Loucy (cell line): ENCODE measurements around the gene OR2J2.
"Not testable (repeated sequence)": the region's sequence is repeated elsewhere in the genome, so short reads cannot be mapped to it uniquely, and the experiment has no call there.

Experiments
- H2AFZ ChIP-seq: fragments of 200-600 bp; sonication (generic); 2 replicates; pipeline ENCODE4 v1.6.0; 2016; ENCODE audit warnings: antibody characterized with exemption, mild to moderate bottlenecking, low read length, moderate library complexity
- H3F3A ChIP-seq: fragments of 200-600 bp; 2 replicates; pipeline ENCODE4 v1.6.0; 2016; ENCODE audit warnings: antibody characterized with exemption, low read depth, mild to moderate bottlenecking
- H3K27me3 ChIP-seq: fragments of 200-600 bp; sonication (generic); 2 replicates; pipeline ENCODE4 v1.6.1; 2014; ENCODE audit warnings: low read length, mild to moderate bottlenecking; ENCODE audit not compliant: insufficient read depth, poor library complexity, severe bottlenecking
- H3K36me3 ChIP-seq: fragments of 200-600 bp; sonication (generic); 2 replicates; pipeline ENCODE4 v1.6.1; 2016; ENCODE audit warnings: low read length; ENCODE audit not compliant: insufficient read depth
- H3K4me1 ChIP-seq: fragments of 200-600 bp; sonication (generic); 2 replicates; pipeline ENCODE4 v1.5.1; 2014; ENCODE audit warnings: low read length, mild to moderate bottlenecking; ENCODE audit not compliant: insufficient read depth, poor library complexity, severe bottlenecking
- H3K4me2 ChIP-seq: fragments of 200-600 bp; sonication (generic); 2 replicates; pipeline ENCODE4 v1.6.0; 2014; ENCODE audit warnings: antibody characterized with exemption, low read length, low read depth, mild to moderate bottlenecking; ENCODE audit not compliant: poor library complexity, severe bottlenecking
- H3K4me3 ChIP-seq: fragments of 200-600 bp; sonication (generic); 2 replicates; pipeline ENCODE4 v1.5.1; 2014; ENCODE audit warnings: low read length, mild to moderate bottlenecking, mixed read lengths; ENCODE audit not compliant: poor library complexity, severe bottlenecking
- H3K79me2 ChIP-seq: fragments of 200-600 bp; sonication (generic); 2 replicates; pipeline ENCODE4 v1.6.1; 2014; ENCODE audit warnings: low read length; ENCODE audit not compliant: insufficient read depth
- H3K9ac ChIP-seq: fragments of 200-600 bp; sonication (generic); 2 replicates; pipeline ENCODE4 v1.6.0; 2014; ENCODE audit warnings: mild to moderate bottlenecking, low read depth, low read length, moderate library complexity; ENCODE audit not compliant: poor library complexity, severe bottlenecking
- H3K9me2 ChIP-seq: fragments of 200-600 bp; sonication (generic); replicated peaks from 2 replicates; pipeline ENCODE4 v1.6.1; 2016; ENCODE audit warnings: low read depth, low read length, mixed read lengths
- H3K9me3 ChIP-seq: fragments of 200-600 bp; sonication (generic); 2 replicates; pipeline ENCODE4 v1.6.1; 2014; ENCODE audit warnings: mild to moderate bottlenecking, antibody characterized with exemption, low read length, low read depth; ENCODE audit not compliant: insufficient read depth
- H4K20me1 ChIP-seq: fragments of 200-600 bp; sonication (generic); 2 replicates; pipeline ENCODE4 v1.6.0; 2014; ENCODE audit warnings: antibody characterized with exemption, low read length, mild to moderate bottlenecking; ENCODE audit not compliant: insufficient read depth, poor library complexity, severe bottlenecking
- CTCF ChIP-seq: fragments of 200-600 bp; sonication (generic); conservative IDR thresholded peaks from 2 replicates; pipeline ENCODE4 v1.5.1; 2014; ENCODE audit warnings: mild to moderate bottlenecking, antibody characterized with exemption, low read length
- EZH2phosphoT487 ChIP-seq: fragments of 200-600 bp; IDR thresholded peaks from 2 replicates; pipeline ENCODE4 v1.6.1; 2018; ENCODE audit warnings: antibody characterized with exemption, mild to moderate bottlenecking, moderate library complexity, borderline replicate concordance

OR2J2 gene

GRCh38 chr6:29146179-29146578 lies 24.5 kb upstream of the OR2J2 start:
- Histone ChIP-seq H3K9me2 (no peaks in the 10 kb centered on the region), H3K79me2 (no peaks in the 10 kb centered on the region), H3K9ac (no peak overlapping the region), H3K4me3 (no peak overlapping the region), H4K20me1 (no peaks in the 10 kb centered on the region), H3K4me1 (no peaks in the 10 kb centered on the region), H3F3A (no peaks in the 10 kb centered on the region), H3K4me2 (no peak overlapping the region), H3K9me3 (no peaks in the 10 kb centered on the region), H3K36me3 (no peaks in the 10 kb centered on the region), H2AFZ (no peak overlapping the region), H3K27me3 (no peaks in the 10 kb centered on the region)
- no peak for TF ChIP-seq EZH2phosphoT487
- no peak for TF ChIP-seq CTCF

DNA sequence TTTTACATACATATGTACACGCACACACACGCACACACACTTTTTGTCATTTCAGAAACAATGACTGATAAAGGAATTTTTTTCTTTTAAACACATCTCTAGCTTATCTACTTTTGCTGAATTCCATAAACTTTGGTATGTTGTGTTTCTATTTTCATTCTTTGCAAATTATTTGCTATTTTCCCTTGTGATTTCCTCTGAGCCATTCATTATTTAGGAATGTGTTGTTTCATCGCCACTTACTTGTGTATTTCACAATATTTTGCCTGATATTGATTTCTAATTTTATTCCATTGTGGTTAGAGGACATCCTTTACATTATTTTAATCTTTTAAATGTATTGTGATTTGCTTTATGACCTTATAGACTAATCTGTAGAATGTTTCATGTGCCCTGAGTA lies 23.6 kb upstream of the OR2J2 start:
- H3K9me2 ChIP-seq, result no peaks in the 10 kb centered on the region
- no peak overlapping the region for H2AFZ ChIP-seq
- no peak overlapping the region for H3K4me3 ChIP-seq
- no peak for TF ChIP-seq CTCF
- no peak for TF ChIP-seq EZH2phosphoT487
- no peaks in the 10 kb centered on the region for H3K9me3 ChIP-seq
- no peaks in the 10 kb centered on the region for H4K20me1 ChIP-seq
- H3K4me1 ChIP-seq, result no peaks in the 10 kb centered on the region
- no peaks in the 10 kb centered on the region for H3K36me3 ChIP-seq
- H3F3A ChIP-seq, result no peaks in the 10 kb centered on the region
- H3K4me2 ChIP-seq, result no peak overlapping the region
- no peaks in the 10 kb centered on the region for H3K79me2 ChIP-seq
- H3K9ac ChIP-seq, result no peak overlapping the region
- no peaks in the 10 kb centered on the region for H3K27me3 ChIP-seq

- not testable (repeated sequence) for H4K20me1 ChIP-seq, H3K4me1 ChIP-seq, H3K9me2 ChIP-seq, H3K36me3 ChIP-seq, H3K4me2 ChIP-seq, H3K4me3 ChIP-seq, H3K79me2 ChIP-seq, H2AFZ ChIP-seq, H3K9ac ChIP-seq, H3F3A ChIP-seq, H3K9me3 ChIP-seq, H3K27me3 ChIP-seq
Measured at GRCh38 chr6:29149444-29149843, 21.3 kb upstream of the OR2J2 start.

GRCh38 chr6:29153083-29153482 lies 17.6 kb upstream of the OR2J2 start:
- Histone ChIP-seq H3K36me3 (no peaks in the 10 kb centered on the region), H3K9me3 (no peaks in the 10 kb centered on the region)

DNA sequence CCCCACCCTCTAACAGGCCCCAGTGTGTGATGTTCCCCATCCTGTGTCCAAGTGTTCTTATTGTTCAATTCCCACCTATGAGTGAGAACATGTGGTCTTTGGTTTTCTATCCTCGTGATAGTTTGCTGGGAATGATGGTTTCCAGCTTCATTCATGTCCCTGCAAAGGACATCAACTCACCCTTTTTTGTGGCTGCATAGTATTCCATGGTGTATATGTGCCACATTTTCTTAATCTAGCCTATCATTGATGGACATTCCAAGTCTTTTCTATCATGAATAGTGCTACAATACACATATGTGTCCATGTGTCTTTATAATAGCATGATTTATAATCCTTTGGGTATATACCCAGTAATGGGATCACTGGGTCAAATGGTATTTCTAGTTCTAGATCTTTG lies 15.5 kb upstream of the OR2J2 start:
- H3K9me2 ChIP-seq, H3K36me3 ChIP-seq, H4K20me1 ChIP-seq, H3K4me3 ChIP-seq, H3K9ac ChIP-seq, H3K4me1 ChIP-seq, H3K9me3 ChIP-seq, H2AFZ ChIP-seq, H3F3A ChIP-seq, H3K79me2 ChIP-seq, H3K4me2 ChIP-seq, H3K27me3 ChIP-seq: not testable (repeated sequence)

More at GRCh38 chr6:29153083-29153482, 17.6 kb upstream of the OR2J2 start:
- Histone ChIP-seq H3K9me2 (no peaks in the 10 kb centered on the region), H3K79me2 (no peaks in the 10 kb centered on the region), H3K4me1 (no peaks in the 10 kb centered on the region), H3K27me3 (no peaks in the 10 kb centered on the region), H2AFZ (no peak overlapping the region), H3F3A (no peaks in the 10 kb centered on the region), H3K4me2 (no peak overlapping the region), H3K9ac (no peak overlapping the region), H4K20me1 (no peaks in the 10 kb centered on the region), H3K4me3 (no peak overlapping the region)
- TF ChIP-seq EZH2phosphoT487, result no peak
- no peak for TF ChIP-seq CTCF

DNA sequence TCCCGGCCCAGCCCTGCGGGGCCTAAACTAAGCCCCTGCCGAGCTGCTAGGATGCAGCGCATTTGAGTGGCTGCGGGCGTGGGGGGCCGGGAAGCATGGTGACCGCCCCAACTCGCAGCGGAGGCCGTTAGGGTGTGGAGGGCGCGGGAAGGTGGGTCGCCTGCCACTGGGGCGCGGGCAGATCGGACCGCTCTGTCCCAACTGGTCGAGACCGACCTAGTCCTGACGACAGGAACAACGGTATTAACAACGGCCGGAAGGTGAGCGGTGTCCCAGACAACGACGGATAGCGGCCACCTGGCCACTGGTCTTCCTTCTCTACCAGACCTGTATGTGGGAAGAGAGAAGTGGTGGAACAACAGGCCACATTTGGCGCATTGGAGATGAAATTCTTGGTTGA lies 10.8 kb upstream of the OR2J2 start:
- H3K4me1 ChIP-seq, H2AFZ ChIP-seq, H4K20me1 ChIP-seq, H3K79me2 ChIP-seq, H3K4me2 ChIP-seq, H3K4me3 ChIP-seq, H3K9me3 ChIP-seq, H3K9me2 ChIP-seq, H3F3A ChIP-seq, H3K36me3 ChIP-seq, H3K9ac ChIP-seq, H3K27me3 ChIP-seq: not testable (repeated sequence)
